ENCODE measurements around the gene IRS2. TPM values are rescaled to one million over a fixed set of nuclear protein-coding genes. Genes with fewer than 3 reads are reported as not detected.

IRS2 gene
- total and polyA plus RNA-seq, 4 donors = 4.0 to 9.1 (median 6.7) TPM

DNA sequence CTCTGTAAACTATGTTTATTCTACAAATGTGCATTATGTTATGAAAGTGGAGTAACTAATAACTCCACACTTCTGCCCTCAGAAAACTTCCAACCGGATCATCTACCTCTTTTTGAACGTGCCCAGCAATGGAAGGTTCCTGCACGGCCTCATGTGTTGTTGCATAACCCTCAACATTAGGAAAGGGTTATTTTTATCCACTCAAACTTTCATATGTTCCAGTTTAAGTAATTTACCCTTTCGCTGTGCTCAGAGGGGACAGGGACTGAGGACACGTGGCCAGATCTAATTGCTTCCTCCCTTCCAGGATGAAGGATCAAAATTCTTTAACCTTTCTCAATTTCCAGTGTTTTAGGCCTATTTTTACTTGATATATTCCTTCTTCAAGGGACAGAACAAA, 29.6 kb downstream of the IRS2 start:
- Histone ChIP-seq H3K27ac (ENCODE audit: low read depth in 1 of 2, low read length in 2 of 2) (no peak overlapping the region), H3K9me3 (ENCODE audit: control insufficient read depth in 4 of 4, low read length in 3 of 4) (no peaks in the 10 kb centered on the region), H3K36me3 (ENCODE audit: control insufficient read depth in 4 of 4, insufficient read depth in 3 of 4, low read depth in 1 of 4, low read length in 3 of 4) (peaks cover 8 to 37% (median 31%) of the 10 kb centered on the region in 4 donors), H3K4me3 (ENCODE audit: low read depth in 1 of 3, low read length in 3 of 3) (no peak overlapping the region), H3K9ac (ENCODE audit: low read depth in 1 of 2, low read length in 2 of 2) (no peak overlapping the region), H3K27me3 (ENCODE audit: control insufficient read depth in 4 of 4, insufficient read depth in 4 of 4, low read length in 3 of 4) (no peaks in the 10 kb centered on the region), H3K4me1 (ENCODE audit: control insufficient read depth in 4 of 4, insufficient read depth in 4 of 4, low read length in 3 of 4) (no peaks in the 10 kb centered on the region)
- no peak for TF ChIP-seq RAD21 (IDR thresholded peaks at IDR 0.05)
- TF ChIP-seq, protein P1, sequence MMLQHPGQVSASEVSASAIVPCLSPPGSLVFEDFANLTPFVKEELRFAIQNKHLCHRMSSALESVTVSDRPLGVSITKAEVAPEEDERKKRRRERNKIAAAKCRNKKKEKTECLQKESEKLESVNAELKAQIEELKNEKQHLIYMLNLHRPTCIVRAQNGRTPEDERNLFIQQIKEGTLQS (IDR thresholded peaks at IDR 0.05) = no peak
- TF ChIP-seq, protein P2, sequence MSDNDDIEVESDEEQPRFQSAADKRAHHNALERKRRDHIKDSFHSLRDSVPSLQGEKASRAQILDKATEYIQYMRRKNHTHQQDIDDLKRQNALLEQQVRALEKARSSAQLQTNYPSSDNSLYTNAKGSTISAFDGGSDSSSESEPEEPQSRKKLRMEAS (IDR thresholded peaks at IDR 0.05) = no peak
- TF ChIP-seq, protein P3, sequence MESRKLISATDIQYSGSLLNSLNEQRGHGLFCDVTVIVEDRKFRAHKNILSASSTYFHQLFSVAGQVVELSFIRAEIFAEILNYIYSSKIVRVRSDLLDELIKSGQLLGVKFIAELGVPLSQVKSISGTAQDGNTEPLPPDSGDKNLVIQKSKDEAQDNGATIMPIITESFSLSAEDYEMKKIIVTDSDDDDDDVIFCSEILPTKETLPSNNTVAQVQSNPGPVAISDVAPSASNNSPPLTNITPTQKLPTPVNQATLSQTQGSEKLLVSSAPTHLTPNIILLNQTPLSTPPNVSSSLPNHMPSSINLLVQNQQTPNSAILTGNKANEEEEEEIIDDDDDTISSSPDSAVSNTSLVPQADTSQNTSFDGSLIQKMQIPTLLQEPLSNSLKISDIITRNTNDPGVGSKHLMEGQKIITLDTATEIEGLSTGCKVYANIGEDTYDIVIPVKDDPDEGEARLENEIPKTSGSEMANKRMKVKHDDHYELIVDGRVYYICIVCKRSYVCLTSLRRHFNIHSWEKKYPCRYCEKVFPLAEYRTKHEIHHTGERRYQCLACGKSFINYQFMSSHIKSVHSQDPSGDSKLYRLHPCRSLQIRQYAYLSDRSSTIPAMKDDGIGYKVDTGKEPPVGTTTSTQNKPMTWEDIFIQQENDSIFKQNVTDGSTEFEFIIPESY (IDR thresholded peaks at IDR 0.05) = no peak
- no peak for TF ChIP-seq FOXA1 (IDR thresholded peaks at IDR 0.05)
- no peak for TF ChIP-seq RXRA (IDR thresholded peaks at IDR 0.05)
- no peak for TF ChIP-seq NR2F2 (IDR thresholded peaks at IDR 0.05)
- TF ChIP-seq, protein P4, sequence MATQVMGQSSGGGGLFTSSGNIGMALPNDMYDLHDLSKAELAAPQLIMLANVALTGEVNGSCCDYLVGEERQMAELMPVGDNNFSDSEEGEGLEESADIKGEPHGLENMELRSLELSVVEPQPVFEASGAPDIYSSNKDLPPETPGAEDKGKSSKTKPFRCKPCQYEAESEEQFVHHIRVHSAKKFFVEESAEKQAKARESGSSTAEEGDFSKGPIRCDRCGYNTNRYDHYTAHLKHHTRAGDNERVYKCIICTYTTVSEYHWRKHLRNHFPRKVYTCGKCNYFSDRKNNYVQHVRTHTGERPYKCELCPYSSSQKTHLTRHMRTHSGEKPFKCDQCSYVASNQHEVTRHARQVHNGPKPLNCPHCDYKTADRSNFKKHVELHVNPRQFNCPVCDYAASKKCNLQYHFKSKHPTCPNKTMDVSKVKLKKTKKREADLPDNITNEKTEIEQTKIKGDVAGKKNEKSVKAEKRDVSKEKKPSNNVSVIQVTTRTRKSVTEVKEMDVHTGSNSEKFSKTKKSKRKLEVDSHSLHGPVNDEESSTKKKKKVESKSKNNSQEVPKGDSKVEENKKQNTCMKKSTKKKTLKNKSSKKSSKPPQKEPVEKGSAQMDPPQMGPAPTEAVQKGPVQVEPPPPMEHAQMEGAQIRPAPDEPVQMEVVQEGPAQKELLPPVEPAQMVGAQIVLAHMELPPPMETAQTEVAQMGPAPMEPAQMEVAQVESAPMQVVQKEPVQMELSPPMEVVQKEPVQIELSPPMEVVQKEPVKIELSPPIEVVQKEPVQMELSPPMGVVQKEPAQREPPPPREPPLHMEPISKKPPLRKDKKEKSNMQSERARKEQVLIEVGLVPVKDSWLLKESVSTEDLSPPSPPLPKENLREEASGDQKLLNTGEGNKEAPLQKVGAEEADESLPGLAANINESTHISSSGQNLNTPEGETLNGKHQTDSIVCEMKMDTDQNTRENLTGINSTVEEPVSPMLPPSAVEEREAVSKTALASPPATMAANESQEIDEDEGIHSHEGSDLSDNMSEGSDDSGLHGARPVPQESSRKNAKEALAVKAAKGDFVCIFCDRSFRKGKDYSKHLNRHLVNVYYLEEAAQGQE (IDR thresholded peaks at IDR 0.05) = no peak
- no peak for TF ChIP-seq YY1 (IDR thresholded peaks at IDR 0.05)
- TF ChIP-seq, protein P5, sequence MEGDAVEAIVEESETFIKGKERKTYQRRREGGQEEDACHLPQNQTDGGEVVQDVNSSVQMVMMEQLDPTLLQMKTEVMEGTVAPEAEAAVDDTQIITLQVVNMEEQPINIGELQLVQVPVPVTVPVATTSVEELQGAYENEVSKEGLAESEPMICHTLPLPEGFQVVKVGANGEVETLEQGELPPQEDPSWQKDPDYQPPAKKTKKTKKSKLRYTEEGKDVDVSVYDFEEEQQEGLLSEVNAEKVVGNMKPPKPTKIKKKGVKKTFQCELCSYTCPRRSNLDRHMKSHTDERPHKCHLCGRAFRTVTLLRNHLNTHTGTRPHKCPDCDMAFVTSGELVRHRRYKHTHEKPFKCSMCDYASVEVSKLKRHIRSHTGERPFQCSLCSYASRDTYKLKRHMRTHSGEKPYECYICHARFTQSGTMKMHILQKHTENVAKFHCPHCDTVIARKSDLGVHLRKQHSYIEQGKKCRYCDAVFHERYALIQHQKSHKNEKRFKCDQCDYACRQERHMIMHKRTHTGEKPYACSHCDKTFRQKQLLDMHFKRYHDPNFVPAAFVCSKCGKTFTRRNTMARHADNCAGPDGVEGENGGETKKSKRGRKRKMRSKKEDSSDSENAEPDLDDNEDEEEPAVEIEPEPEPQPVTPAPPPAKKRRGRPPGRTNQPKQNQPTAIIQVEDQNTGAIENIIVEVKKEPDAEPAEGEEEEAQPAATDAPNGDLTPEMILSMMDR (IDR thresholded peaks at IDR 0.05; ENCODE audit: low read depth, low read length, missing input control) = no peak
- TF ChIP-seq FOXA2 (IDR thresholded peaks at IDR 0.05) = no peak
- TF ChIP-seq HNF4A (conservative IDR thresholded peaks at IDR 0.05) = no peak
- no peak for TF ChIP-seq HNF4G (IDR thresholded peaks at IDR 0.05)
- TF ChIP-seq EGR1 (IDR thresholded peaks at IDR 0.05; ENCODE audit: low read depth in 2 of 2) = no peak
- no peak for TF ChIP-seq JUND (IDR thresholded peaks at IDR 0.05)
- no peak for TF ChIP-seq GABPA (IDR thresholded peaks at IDR 0.05 in 1 of 2, conservative IDR thresholded peaks at IDR 0.05 in 1 of 2)
- TF ChIP-seq SP1 (IDR thresholded peaks at IDR 0.05) = no peak
- no peak for TF ChIP-seq TAF1 (conservative IDR thresholded peaks at IDR 0.05)
- no peak for DNase-seq (ENCODE audit: low spot score)
- WGBS = 73% methylated on average over 5 of the region's 5 CpGs
